ENCODE data around the gene TARBP2.

TARBP2 gene

DNA sequence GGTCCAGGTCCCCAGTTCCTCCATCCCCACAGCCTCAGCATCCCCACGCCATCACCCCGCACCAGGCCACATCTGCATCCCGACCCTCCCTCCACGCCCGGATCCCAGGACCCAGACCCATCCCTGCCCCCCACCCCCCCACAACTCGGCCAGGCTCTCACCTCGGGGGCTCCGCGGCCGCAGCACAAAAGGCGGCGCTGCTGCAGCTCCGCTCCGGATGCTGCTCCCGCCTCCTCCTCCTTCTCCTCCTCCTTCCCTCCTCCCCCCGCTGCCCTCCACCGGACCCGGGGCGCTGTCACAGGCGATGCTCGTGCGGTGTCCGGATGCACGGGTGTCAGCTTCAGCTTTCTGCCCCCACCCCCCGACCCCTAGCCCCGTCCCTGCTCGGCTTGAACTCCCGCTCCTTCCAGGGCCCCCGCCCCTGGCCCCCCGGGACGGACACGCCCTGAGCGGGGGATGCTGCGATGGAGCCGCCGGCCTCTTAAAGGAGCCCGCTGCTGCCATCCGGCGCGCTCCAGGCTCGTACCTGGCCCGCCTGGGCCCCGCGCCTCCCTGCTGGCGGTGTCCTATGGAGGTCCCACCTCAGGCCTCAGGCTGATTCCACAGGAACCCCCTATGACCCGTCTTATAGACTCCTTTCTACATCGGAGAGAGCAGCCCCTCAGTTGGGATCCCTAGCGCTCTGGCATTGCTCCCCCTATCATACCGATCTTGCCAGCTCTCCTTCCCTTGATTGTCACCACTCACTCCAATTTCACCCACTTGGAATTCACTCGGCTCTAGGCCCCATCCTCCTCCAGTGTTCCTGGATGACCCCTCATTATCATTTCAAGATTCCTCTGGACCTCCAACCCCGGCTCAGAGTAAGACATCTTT lies 1.6 kb upstream of the TARBP2 start, which contains the start of gene MAP3K12:
TSS of gene MAP3K12 (minus strand) at position 193 of the 876 bp plus-strand sequence. CDS start 12,067 bp downstream, outside the sequence.
- in situ Hi-C loops (cut with HindIII; ENCODE audit: low sequenced_read_pairs) = no loop called here
- H3K4me3 ChIP-seq (ENCODE audit: low read depth, low read length) = peak within 1 kb of the TSS; percentile 73
- DNase-seq (ENCODE audit: low read depth, low spot score) = peak; percentile 51
- TF ChIP-seq, protein P1, sequence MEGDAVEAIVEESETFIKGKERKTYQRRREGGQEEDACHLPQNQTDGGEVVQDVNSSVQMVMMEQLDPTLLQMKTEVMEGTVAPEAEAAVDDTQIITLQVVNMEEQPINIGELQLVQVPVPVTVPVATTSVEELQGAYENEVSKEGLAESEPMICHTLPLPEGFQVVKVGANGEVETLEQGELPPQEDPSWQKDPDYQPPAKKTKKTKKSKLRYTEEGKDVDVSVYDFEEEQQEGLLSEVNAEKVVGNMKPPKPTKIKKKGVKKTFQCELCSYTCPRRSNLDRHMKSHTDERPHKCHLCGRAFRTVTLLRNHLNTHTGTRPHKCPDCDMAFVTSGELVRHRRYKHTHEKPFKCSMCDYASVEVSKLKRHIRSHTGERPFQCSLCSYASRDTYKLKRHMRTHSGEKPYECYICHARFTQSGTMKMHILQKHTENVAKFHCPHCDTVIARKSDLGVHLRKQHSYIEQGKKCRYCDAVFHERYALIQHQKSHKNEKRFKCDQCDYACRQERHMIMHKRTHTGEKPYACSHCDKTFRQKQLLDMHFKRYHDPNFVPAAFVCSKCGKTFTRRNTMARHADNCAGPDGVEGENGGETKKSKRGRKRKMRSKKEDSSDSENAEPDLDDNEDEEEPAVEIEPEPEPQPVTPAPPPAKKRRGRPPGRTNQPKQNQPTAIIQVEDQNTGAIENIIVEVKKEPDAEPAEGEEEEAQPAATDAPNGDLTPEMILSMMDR (IDR thresholded peaks at IDR 0.05; ENCODE audit: low read depth, low read length) = peak; percentile 21

- in situ Hi-C loops (cut with HindIII; ENCODE audit: low sequenced_read_pairs) = no loop called here
- TF ChIP-seq, protein P1 (IDR thresholded peaks at IDR 0.05; ENCODE audit: low read depth, low read length) = no peak
- peak; percentile 41 for DNase-seq (ENCODE audit: low read depth, low spot score)
- peak overlapping the region; percentile 73 for H3K4me3 ChIP-seq (ENCODE audit: low read depth, low read length)
Observed at GRCh38 chr12:53500142-53500775, 824 bp upstream of the TARBP2 start.

DNA sequence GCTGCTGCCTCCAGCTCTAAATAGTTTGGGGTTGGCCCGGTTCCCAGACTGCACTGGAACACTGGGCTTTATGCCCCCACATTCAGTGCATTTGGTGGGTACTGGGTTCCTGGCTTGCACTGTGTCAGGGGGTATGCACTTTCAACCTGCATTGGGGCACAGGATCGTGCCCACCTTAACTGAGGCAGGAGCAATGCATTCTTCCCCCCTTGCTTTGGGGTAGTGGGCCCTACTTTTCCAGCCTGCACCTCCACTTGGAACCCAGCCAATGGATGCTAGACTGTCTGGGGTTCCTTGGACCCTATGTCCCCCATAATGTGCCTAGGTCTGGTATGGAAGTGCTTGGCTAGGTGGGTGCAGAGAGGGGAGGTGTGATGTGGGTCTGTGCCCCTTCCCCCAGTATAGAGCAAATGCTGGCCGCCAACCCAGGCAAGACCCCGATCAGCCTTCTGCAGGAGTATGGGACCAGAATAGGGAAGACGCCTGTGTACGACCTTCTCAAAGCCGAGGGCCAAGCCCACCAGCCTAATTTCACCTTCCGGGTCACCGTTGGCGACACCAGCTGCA lies 615 bp downstream of the TARBP2 start:
- TF ChIP-seq, protein P1 (IDR thresholded peaks at IDR 0.05; ENCODE audit: low read depth, low read length) = no peak
- H3K4me3 ChIP-seq (ENCODE audit: low read depth, low read length) = peak overlapping the region; percentile 73
- no peak for DNase-seq (ENCODE audit: low read depth, low spot score)
- in situ Hi-C loops (cut with HindIII; ENCODE audit: low sequenced_read_pairs) = no loop called here

GRCh38 chr12:53502331-53502730 lies 1.2 kb downstream of the TARBP2 start:
- TF ChIP-seq, protein P1 (IDR thresholded peaks at IDR 0.05; ENCODE audit: low read depth, low read length) = no peak
- DNase-seq (ENCODE audit: low read depth, low spot score) = no peak
- peak overlapping the region; percentile 73 for H3K4me3 ChIP-seq (ENCODE audit: low read depth, low read length)
- in situ Hi-C loops (cut with HindIII; ENCODE audit: low sequenced_read_pairs) = no loop called here

GRCh38 chr12:53502983-53503728 lies 2.1 kb downstream of the TARBP2 start:
- DNase-seq (ENCODE audit: low read depth, low spot score) = no peak
- TF ChIP-seq, protein P1 (IDR thresholded peaks at IDR 0.05; ENCODE audit: low read depth, low read length) = no peak
- in situ Hi-C loops (cut with HindIII; ENCODE audit: low sequenced_read_pairs) = no loop called here
- no peak overlapping the region for H3K4me3 ChIP-seq (ENCODE audit: low read depth, low read length)
